ENCODE measurements around the gene SPTSSB.
A peak's percentile ranks its signal among the peaks of the same experiment; 100 is the strongest.

SPTSSB gene

GRCh38 chr3:161350916-161351315 is 20.4 kb downstream of the SPTSSB start:
- no peak for DNase-seq (ENCODE audit: low read depth)
- TF ChIP-seq CTCF (conservative IDR thresholded peaks at IDR 0.05; ENCODE audit: low read depth, low read length), result no peak
- no peak overlapping the region for H3K4me3 ChIP-seq (ENCODE audit: low read depth, low read length)

GRCh38 chr3:161349529-161350312 is 21.6 kb downstream of the SPTSSB start:
- TF ChIP-seq CTCF (conservative IDR thresholded peaks at IDR 0.05; ENCODE audit: low read depth, low read length), result no peak
- no peak overlapping the region for H3K4me3 ChIP-seq (ENCODE audit: low read depth, low read length)
- peak; percentile 90 for DNase-seq (ENCODE audit: low read depth)

GRCh38 chr3:161348796-161349400 is 22.4 kb downstream of the SPTSSB start:
- no peak for DNase-seq (ENCODE audit: low read depth)
- H3K4me3 ChIP-seq (ENCODE audit: low read depth, low read length), result no peak overlapping the region
- TF ChIP-seq CTCF (conservative IDR thresholded peaks at IDR 0.05; ENCODE audit: low read depth, low read length), result no peak

GRCh38 chr3:161347726-161348125 is 23.6 kb downstream of the SPTSSB start:
- no peak for TF ChIP-seq CTCF (conservative IDR thresholded peaks at IDR 0.05; ENCODE audit: low read depth, low read length)

GRCh38 chr3:161345023-161345422 is 26.3 kb downstream of the SPTSSB start:
- no peak overlapping the region for H3K4me3 ChIP-seq (ENCODE audit: low read depth, low read length)
- TF ChIP-seq CTCF (conservative IDR thresholded peaks at IDR 0.05; ENCODE audit: low read depth, low read length), result no peak

More at GRCh38 chr3:161347726-161348125, 23.6 kb downstream of the SPTSSB start:
- DNase-seq (ENCODE audit: low read depth), result no peak
- no peak overlapping the region for H3K4me3 ChIP-seq (ENCODE audit: low read depth, low read length)

GRCh38 chr3:161343986-161344385 is 27.3 kb downstream of the SPTSSB start:
- TF ChIP-seq CTCF (conservative IDR thresholded peaks at IDR 0.05; ENCODE audit: low read depth, low read length), result no peak
- peak; percentile 74 for DNase-seq (ENCODE audit: low read depth)
- no peak overlapping the region for H3K4me3 ChIP-seq (ENCODE audit: low read depth, low read length)

More at GRCh38 chr3:161345023-161345422, 26.3 kb downstream of the SPTSSB start:
- no peak for DNase-seq (ENCODE audit: low read depth)

Measured in choroid plexus epithelial cell (primary cell).